DND-41 (cell line): Measurements from ENCODE around the gene MSL1.

Source experiments
- ATAC-seq: fragments of 200-7000 bp; cut with Tn5 transposase; 3 replicates; pipeline ENCODE4 v1.9.1; 2021; ENCODE audit warnings: low read depth; ENCODE audit not compliant: insufficient read depth
- DNase-seq: peaks from one replicate; pipeline ENCODE4 v3.0.0-alpha.2; 2020
- H2AFZ ChIP-seq: 2 replicates; pipeline ENCODE4 v1.6.0; 2012; ENCODE audit warnings: low read depth, low read length
- H3K27ac ChIP-seq: 2 replicates; pipeline ENCODE4 v1.5.1; 2012; ENCODE audit warnings: low read length, inconsistent platforms
- H3K27me3 ChIP-seq: fragments of 200-600 bp; sonication (generic); 2 replicates; pipeline ENCODE4 v1.6.0; 2012; ENCODE audit warnings: low read length, mild to moderate bottlenecking, inconsistent platforms; ENCODE audit not compliant: insufficient read depth, poor library complexity
- H3K36me3 ChIP-seq: 2 replicates; pipeline ENCODE4 v1.5.1; 2012; ENCODE audit warnings: low read length, inconsistent platforms; ENCODE audit not compliant: insufficient read depth
- H3K4me1 ChIP-seq: 2 replicates; pipeline ENCODE4 v1.5.1; 2012; ENCODE audit warnings: mild to moderate bottlenecking, low read length; ENCODE audit not compliant: insufficient read depth
- H3K4me2 ChIP-seq: 2 replicates; pipeline ENCODE4 v1.6.0; 2012; ENCODE audit warnings: mild to moderate bottlenecking, moderate library complexity, low read length, inconsistent platforms; ENCODE audit not compliant: insufficient read depth
- H3K4me3 ChIP-seq, 2 experiments: fragments of 200-600 bp in 1 of 2; shearing (Covaris generic) in 1 of 2; 2 replicates each; pipeline ENCODE4 v1.5.1; 2012 to 2016; ENCODE audit warnings: inconsistent platforms in 2 of 2, low read length in 2 of 2, mild to moderate bottlenecking in 2 of 2, low read depth in 1 of 2, moderate library complexity in 1 of 2
- H3K79me2 ChIP-seq: 2 replicates; pipeline ENCODE4 v1.6.0; 2012; ENCODE audit warnings: low read length, inconsistent platforms; ENCODE audit not compliant: insufficient read depth
- H3K9ac ChIP-seq: 2 replicates; pipeline ENCODE4 v1.6.0; 2012; ENCODE audit warnings: low read depth, mild to moderate bottlenecking, inconsistent platforms, low read length, moderate library complexity
- H3K9me3 ChIP-seq: 2 replicates; pipeline ENCODE4 v1.5.1; 2012; ENCODE audit warnings: low read length, moderate library complexity, mild to moderate bottlenecking, inconsistent platforms; ENCODE audit not compliant: insufficient read depth, severe bottlenecking
- H4K20me1 ChIP-seq: 2 replicates; pipeline ENCODE4 v1.6.0; 2012; ENCODE audit warnings: low read length; ENCODE audit not compliant: insufficient read depth
- CTCF ChIP-seq: IDR thresholded peaks from 2 replicates; pipeline ENCODE4 v1.5.1; 2012; ENCODE audit warnings: borderline replicate concordance, low read length, moderate library complexity, mild to moderate bottlenecking; ENCODE audit not compliant: poor library complexity, severe bottlenecking; ENCODE audit errors: extremely low read depth
- EZH2 ChIP-seq: IDR thresholded peaks from 3 replicates; pipeline ENCODE4 v1.6.1; 2012; ENCODE audit warnings: borderline replicate concordance, low read depth, mild to moderate bottlenecking, moderate library complexity, low read length, inconsistent platforms; ENCODE audit not compliant: severe bottlenecking

Gene MSL1

DNA sequence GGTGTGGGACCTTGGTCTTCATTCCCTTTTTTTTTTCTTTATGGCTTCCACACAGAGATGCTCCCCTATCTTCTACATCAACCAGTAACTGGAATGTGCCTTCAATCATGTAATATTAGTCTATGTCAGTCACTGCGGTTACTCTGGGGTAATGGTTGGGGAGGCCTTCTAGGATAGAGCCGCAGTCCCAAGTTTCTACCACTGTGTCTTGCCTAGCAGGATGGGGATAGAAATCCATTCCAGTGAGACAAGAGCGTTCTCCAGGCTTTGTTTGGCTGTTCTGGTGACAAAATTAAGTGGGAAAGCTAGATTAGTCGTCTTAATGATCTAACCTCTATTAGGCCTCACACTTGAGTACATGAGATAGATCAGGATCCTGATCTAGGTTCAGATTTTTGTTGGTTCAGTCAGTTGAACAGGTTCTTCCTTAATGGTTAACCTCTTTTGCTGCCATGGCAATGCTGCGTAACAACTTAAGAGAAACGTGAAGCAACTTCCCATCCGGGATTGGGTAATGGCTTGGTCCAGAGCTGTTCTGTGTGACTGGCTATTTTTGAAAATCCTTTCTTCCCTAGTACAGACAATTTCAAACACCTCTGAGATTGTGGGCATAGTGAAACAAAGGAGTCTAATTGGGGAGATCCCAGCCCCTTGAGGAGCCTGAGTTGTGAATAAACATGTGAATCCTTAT, 8.7 kb downstream of the MSL1 start:
- no peak overlapping the region for H3K4me3 ChIP-seq
- no peak for DNase-seq
- H3K9me3 ChIP-seq, result no peaks in the 10 kb centered on the region
- no peak overlapping the region for H3K27ac ChIP-seq
- H4K20me1 ChIP-seq, result peaks cover 10% of the 10 kb centered on the region; the same call in 1 of the 2 replicates
- no peaks in the 10 kb centered on the region for H3K27me3 ChIP-seq
- no peak overlapping the region for H2AFZ ChIP-seq
- ATAC-seq, result no peak
- H3K9ac ChIP-seq, result no peak overlapping the region
- H3K79me2 ChIP-seq, result peaks cover 43% of the 10 kb centered on the region
- no peak for TF ChIP-seq CTCF
- TF ChIP-seq EZH2, result no peak
- peaks cover 8% of the 10 kb centered on the region; the same call in 1 of the 2 replicates for H3K4me1 ChIP-seq
- H3K4me2 ChIP-seq, result no peak overlapping the region
- H3K36me3 ChIP-seq, result peaks cover 97% of the 10 kb centered on the region

DNA sequence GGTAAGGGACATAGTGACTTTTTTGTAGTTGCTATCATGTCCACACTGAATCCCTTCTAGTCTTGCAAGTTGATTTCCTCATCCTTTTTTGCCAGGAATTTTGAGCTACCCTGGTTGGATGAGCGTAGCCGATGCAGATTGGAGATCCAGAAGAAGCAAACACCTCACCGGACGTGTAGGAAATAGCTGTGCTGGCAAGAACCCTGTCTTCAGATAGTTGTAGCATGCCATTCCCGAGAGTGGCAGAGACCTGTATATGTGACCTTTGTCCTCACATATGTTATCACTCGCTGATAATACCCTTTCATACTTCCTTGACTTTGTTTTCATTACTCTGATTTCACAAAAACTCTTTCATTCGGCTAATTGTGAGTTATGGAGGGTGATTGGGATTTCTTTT, 12.4 kb downstream of the MSL1 start:
- Histone ChIP-seq H2AFZ (no peak overlapping the region), H3K9ac (no peak overlapping the region), H3K36me3 (peaks cover 76% of the 10 kb centered on the region), H3K79me2 (peaks cover 22% of the 10 kb centered on the region), H3K4me3 (no peak overlapping the region), H3K27me3 (no peaks in the 10 kb centered on the region), H3K4me1 (peaks cover 7% of the 10 kb centered on the region), H3K4me2 (no peak overlapping the region), H3K9me3 (no peaks in the 10 kb centered on the region), H4K20me1 (no peaks in the 10 kb centered on the region), H3K27ac (no peak overlapping the region)
- DNase-seq (no peak), ATAC-seq (no peak)
- TF ChIP-seq EZH2 (no peak), CTCF (no peak)

GRCh38 chr17:40135817-40136216, 14.0 kb downstream of the MSL1 start:
- TF ChIP-seq CTCF, result peak; percentile 21
- TF ChIP-seq EZH2, result no peak
- Histone ChIP-seq H3K79me2 (peaks cover 26% of the 10 kb centered on the region), H2AFZ (no peak overlapping the region), H3K9ac (no peak overlapping the region), H3K9me3 (no peaks in the 10 kb centered on the region), H4K20me1 (no peaks in the 10 kb centered on the region), H3K27ac (no peak overlapping the region), H3K4me3 (no peak overlapping the region), H3K27me3 (no peaks in the 10 kb centered on the region), H3K4me2 (no peak overlapping the region), H3K4me1 (peaks cover 14% of the 10 kb centered on the region), H3K36me3 (peaks cover 60% of the 10 kb centered on the region)
- DNase-seq, result no peak
- ATAC-seq, result no peak
